NOMO-1 (cell line): Measurements from ENCODE around the gene HAO1.
"Not testable (repeated sequence)": the region's sequence is repeated elsewhere in the genome, so short reads cannot be mapped to it uniquely, and the experiment has no call there.

ENCODE experiments used
- DNase-seq, 2 experiments: peaks; one replicate each; lab custom pipeline; 2025; ENCODE audit not compliant: unreplicated experiment in 2 of 2; lab: John Stamatoyannopoulos, UW

HAO1 gene

DNA sequence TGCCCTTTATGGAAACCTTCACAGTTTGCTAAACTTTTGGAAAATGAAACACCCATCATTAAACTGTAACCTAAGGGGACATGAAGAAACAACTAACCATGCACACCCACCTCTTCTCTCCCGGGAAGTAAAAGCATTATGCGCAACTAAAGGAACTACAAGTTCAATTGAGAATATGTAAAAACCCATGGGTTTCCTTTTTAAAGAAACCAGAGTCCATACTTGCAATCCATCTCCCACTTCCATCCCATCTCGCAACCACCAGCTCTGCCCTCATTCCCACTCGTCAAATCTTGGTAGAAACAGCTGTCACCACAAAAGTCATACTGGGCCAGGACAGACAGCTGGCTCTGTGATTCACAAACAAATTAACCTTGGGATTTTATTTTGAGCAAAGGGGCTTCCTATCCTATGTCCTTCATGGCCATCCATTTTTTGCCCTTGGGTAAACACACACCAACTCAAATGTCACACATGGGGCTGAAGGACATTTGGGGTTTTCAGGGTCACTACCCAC, 81.5 kb downstream of the HAO1 start:
- DNase-seq: no peak

DNA sequence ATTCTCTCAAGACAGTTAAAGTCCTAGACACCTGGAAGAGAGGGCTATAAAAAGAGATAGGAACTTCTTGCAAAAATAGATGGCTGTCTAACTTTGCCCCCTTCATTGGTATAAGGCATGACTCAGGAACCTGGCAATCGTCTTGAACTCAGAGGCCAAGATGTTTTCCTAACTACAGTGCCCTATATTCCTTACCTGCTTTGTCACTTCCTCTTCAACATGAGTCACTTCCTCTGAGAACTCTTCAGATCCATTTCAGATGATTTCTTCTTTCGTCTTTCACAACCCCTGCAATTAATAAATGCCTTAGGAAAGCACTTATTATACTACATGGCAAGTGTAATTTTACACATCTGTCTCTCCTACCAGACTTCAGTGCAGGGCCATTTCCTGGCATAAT, 83.5 kb downstream of the HAO1 start:
- DNase-seq: peak in 1 of 2 experiments; percentile 61

DNA sequence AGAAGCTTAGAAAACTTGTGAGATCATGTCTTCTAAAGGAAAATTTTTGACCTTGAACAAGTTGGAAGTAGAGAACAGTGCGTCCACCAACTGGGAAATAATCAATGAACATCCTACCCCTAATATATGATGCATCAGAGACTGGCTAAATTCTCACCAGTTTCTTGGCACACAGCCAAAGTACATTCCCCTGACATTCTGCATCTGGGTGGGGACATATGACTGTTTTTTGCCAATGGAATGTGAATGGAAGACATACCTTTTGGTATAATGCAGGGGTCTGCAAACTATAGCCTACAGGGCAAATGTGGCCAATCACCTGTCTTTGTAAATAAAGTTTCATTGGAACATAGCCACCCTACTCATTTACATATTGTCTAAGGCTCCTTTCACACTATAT, 84.7 kb downstream of the HAO1 start:
- no peak for DNase-seq

DNA sequence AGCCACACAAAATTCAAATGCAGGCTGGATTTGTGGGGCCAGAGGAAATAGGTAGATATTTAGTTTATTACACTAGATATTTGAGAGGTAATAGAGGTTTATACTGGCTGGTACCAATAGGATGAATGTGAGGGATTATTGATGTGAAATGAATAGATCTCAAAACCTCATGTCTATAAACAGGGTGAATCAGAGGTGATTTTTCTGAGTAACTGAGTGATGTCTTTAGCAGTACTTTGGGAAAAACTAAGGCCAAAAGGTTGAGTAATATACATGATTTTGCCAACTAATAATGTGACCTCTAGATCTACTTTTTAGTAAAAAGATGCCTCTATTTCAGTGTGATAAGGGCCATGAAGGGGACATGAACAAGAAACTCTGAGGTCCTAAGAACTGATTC, 86.8 kb downstream of the HAO1 start:
- DNase-seq: no peak

DNA sequence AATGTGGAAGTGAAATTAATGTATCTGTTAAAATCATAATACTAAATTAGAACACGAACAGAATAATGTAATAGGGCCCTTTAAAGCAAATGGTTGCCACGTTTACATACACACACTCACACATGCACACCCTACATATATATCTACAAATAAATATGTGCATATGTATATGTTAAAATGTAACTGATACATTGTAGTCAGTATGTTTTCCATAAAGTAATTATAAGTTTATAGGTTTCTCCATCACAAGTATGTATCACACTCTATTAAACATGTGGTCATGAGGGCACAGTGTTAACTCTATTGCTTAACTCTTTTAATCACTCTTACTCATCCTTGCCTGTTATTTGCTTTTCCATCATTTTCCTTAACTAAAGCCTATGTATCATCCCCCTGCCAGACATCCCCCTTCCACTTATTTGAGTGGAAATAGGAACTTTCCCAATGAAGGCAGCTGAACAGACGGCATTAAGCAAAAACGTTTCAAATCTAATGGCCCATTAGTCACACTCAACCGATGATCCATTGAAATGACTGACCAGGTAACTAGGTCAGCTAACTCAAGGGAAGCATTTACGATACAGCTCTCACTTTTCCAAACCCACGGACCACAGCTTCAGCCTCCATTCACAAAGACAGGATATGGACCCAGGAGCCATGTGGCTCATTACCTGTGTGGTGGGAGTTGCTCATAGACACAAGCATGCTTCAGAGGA, 89.3 kb downstream of the HAO1 start:
- DNase-seq: no peak

DNA sequence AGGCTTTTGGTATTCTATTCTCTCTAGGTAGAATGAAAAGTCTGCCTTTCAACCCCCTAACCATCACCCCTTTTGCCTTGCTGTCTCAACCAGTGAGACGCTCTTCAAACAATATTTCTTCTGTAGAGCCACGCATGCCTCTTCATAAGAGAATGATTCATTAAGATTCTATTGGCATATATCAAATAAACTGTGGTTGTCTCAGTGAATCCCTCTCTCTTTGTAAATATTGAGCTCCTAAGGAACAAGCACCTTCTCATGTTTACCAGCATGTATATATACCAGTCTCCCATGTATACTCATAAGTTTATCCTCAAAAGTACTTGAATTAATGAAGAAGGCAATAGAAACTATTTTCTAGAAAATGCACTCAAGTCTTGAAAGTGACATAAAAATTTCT, 90.6 kb downstream of the HAO1 start:
- DNase-seq: no peak

DNA sequence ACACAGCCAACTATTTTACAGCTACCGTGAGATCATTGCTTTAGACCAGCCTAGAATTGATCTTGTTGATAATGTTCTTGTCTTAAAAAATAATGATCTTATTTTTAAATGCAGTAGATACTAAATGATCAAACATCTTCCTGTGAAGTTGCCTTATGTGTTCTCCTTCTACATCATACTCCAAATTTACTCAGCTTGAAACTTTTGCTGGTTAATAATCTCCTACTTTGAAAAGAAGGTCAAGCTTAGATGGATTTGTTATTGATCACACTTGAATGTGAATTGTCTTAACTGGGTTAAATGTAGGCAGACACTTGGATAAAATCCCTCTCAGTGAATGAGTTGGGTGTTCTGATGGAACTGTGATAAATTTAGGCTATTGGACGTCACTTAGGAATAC, 91.9 kb downstream of the HAO1 start:
- no peak for DNase-seq

DNA sequence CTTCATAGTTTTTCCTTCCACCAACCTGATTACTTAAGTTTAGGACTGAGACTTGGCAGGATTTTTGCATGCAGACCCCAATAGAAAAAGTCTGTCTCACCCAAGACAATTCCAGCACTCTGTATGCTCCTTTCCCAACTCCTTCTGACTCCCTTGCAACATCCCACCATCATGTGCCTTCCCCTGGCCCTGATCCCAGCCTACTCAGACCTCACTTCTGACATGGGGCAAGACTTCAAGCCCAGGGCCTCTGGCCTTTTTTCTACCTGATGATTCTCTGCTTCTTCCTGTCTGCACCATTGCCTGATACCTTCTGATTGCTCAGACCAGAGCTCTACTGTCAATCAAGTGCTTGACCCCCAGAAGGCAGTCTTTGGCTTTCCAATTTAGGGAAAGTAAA, 96.6 kb downstream of the HAO1 start:
- DNase-seq: no peak

DNA sequence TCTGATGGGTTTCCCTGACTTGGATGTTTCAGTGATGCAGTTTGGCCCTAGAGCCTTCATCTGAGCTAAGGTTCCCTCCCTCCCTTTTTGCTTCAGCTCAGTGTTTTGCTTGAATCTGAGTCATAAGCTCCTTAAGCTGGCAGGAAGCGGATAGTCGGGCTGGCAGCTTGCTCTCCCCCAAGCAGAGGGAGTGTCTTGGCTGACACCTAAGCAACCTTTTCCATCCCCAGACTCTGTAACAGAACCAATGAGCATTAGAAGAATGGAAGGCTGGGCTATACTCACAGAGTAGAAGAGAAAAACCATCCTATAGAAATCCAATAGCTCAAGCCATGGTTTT, 98.3 kb downstream of the HAO1 start:
- DNase-seq: no peak

DNA sequence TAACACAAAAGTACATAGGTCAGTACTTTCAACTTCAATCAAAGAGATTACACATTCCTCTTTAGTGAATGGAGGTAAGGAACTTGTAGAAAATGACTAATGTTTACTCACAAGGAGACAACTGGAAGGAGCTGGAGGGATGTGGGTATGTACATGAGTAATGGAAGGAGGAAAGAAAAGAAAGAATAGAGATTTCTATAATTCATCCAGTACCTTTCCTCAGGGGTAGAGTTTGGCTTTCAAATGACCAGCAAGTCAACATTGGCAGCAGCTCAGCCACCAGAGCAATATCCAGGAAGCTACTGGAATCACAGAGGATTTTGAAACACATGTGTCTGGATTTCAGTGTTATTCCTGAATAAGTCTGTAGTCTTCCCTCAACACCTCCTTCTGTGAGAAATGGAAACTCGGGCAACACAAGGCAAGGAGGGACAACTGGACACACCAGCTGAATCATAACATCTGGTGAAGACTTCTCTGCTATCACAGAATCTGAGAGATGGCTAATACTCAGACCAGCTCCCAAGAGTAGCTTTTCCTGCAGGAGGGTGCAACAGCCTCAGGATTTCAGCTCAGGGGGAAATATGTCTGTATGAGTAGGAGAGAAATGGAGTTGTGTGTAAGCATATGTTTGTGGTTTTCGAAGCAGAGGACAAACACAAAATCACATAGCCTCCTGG, 98.8 kb downstream of the HAO1 start:
- no peak for DNase-seq

DNA sequence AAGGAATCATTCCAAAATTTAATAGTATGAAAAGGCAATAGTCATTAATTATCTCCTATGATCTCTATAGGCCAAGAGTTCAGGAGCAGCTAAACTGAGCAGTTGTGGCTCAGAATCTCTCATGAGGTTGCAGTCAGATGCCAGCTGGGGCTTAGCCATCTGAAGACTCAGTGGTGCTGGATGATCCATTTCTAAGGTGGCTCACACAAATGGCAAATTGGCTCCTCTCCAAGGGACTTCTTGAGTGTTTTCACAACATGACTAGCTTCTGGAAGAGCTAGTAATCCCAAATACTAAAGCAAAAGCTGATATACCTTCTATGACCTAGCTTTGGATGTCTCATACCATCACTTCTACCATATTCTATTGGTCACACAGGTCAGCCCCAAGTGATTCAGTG, 104.2 kb downstream of the HAO1 start:
- no peak for DNase-seq

DNA sequence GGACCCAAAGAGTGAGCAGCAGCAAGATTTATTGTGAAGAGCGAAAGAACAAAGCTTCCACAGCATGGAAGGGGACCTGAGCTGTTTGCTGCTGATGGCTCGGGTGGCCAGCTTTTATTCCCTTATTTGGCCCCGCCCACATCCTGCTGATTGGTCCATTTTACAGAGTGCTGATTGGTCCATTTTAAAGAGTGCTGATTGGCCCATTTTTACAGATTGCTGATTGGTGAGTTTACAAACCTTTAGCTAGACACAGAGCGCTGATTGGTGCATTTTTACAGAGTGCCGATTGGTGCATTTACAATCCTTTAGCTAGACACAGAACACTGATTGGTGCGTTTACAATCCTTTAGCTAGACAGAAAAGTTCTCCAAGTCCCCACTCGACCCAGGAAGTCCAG, 105.8 kb downstream of the HAO1 start:
- DNase-seq: not testable (repeated sequence)
